ENCODE results near the gene STARD3.

The STARD3 gene

GRCh38 chr17:39621523-39622379 is 15.2 kb upstream of the STARD3 start:
- peak; percentile 100 for TF ChIP-seq CTCF (IDR thresholded peaks at IDR 0.05; ENCODE audit: control insufficient read depth, insufficient read depth, low read depth, low read length, missing control alignments)
- H3K4me3 ChIP-seq (ENCODE audit: control insufficient read depth, low read depth, low read length), result no peak overlapping the region
- DNase-seq (ENCODE audit: low read depth), result peak; percentile 23

GRCh38 chr17:39622380-39623006 is 14.5 kb upstream of the STARD3 start:
- no peak for TF ChIP-seq CTCF (IDR thresholded peaks at IDR 0.05; ENCODE audit: control insufficient read depth, insufficient read depth, low read depth, low read length, missing control alignments)
- no peak for DNase-seq (ENCODE audit: low read depth)
- H3K4me3 ChIP-seq (ENCODE audit: control insufficient read depth, low read depth, low read length), result no peak overlapping the region

- TF ChIP-seq CTCF (IDR thresholded peaks at IDR 0.05; ENCODE audit: control insufficient read depth, insufficient read depth, low read depth, low read length, missing control alignments), result peak; percentile 97
- DNase-seq (ENCODE audit: low read depth), result no peak
- no peak overlapping the region for H3K4me3 ChIP-seq (ENCODE audit: control insufficient read depth, low read depth, low read length)
Measured at GRCh38 chr17:39623356-39623950, 13.5 kb upstream of the STARD3 start.

GRCh38 chr17:39624313-39624712 is 12.6 kb upstream of the STARD3 start:
- H3K4me3 ChIP-seq (ENCODE audit: control insufficient read depth, low read depth, low read length), result no peak overlapping the region
- no peak for TF ChIP-seq CTCF (IDR thresholded peaks at IDR 0.05; ENCODE audit: control insufficient read depth, insufficient read depth, low read depth, low read length, missing control alignments)
- no peak for DNase-seq (ENCODE audit: low read depth)

- no peak for DNase-seq (ENCODE audit: low read depth)
- no peak for TF ChIP-seq CTCF (IDR thresholded peaks at IDR 0.05; ENCODE audit: control insufficient read depth, insufficient read depth, low read depth, low read length, missing control alignments)
- no peak overlapping the region for H3K4me3 ChIP-seq (ENCODE audit: control insufficient read depth, low read depth, low read length)
Measured at GRCh38 chr17:39625198-39625785, 11.7 kb upstream of the STARD3 start.

GRCh38 chr17:39626171-39627046 is 10.5 kb upstream of the STARD3 start, which contains the start of gene PPP1R1B:
TSS of gene PPP1R1B (plus strand) at chr17:39626952. CDS start at chr17:39627393, 441 bp downstream.
- no peak for TF ChIP-seq CTCF (IDR thresholded peaks at IDR 0.05; ENCODE audit: control insufficient read depth, insufficient read depth, low read depth, low read length, missing control alignments)
- DNase-seq (ENCODE audit: low read depth), result no peak

More at GRCh38 chr17:39626171-39627046, 10.5 kb upstream of the STARD3 start, which contains the start of gene PPP1R1B:
- H3K4me3 ChIP-seq (ENCODE audit: control insufficient read depth, low read depth, low read length), result peak within 1 kb of the TSS; percentile 32
